GM12864 (cell line): Measurements from ENCODE around the gene KIAA1755.
"Not testable (repeated sequence)": the region's sequence is repeated elsewhere in the genome, so short reads cannot be mapped to it uniquely, and the experiment has no call there.

Experiments
- DNase-seq: peaks from one replicate; pipeline ENCODE4 v3.0.0-alpha.2; 2011; ENCODE audit warnings: low read depth
- H3K4me3 ChIP-seq: 2 replicates; pipeline ENCODE4 v1.5.1; 2011; ENCODE audit warnings: mild to moderate bottlenecking, low read depth, low read length, control low read depth
- CTCF ChIP-seq: IDR thresholded peaks from 2 replicates; pipeline ENCODE4 v1.5.1; 2011; ENCODE audit warnings: low read depth, mild to moderate bottlenecking, moderate library complexity, low read length, control low read depth, inconsistent platforms; ENCODE audit errors: missing control alignments

KIAA1755 gene

GRCh38 chr20:38253571-38253970 is 7.0 kb downstream of the KIAA1755 start:
- no peak for TF ChIP-seq CTCF
- no peak overlapping the region for H3K4me3 ChIP-seq
- DNase-seq, result no peak

GRCh38 chr20:38252292-38253288 is 7.9 kb downstream of the KIAA1755 start:
- H3K4me3 ChIP-seq, result no peak overlapping the region
- TF ChIP-seq CTCF, result no peak
- DNase-seq, result no peak

- DNase-seq, H3K4me3 ChIP-seq: not testable (repeated sequence)
Measured at GRCh38 chr20:38251441-38251840, 9.1 kb downstream of the KIAA1755 start.

GRCh38 chr20:38250609-38251008 is 9.9 kb downstream of the KIAA1755 start:
- no peak for TF ChIP-seq CTCF
- DNase-seq, result no peak
- no peak overlapping the region for H3K4me3 ChIP-seq

- TF ChIP-seq CTCF, result no peak
- no peak for DNase-seq
- H3K4me3 ChIP-seq, result no peak overlapping the region
Measured at GRCh38 chr20:38249536-38250310, 10.8 kb downstream of the KIAA1755 start.

GRCh38 chr20:38248133-38248532 is 12.4 kb downstream of the KIAA1755 start:
- no peak for TF ChIP-seq CTCF
- DNase-seq, result no peak
- no peak overlapping the region for H3K4me3 ChIP-seq

GRCh38 chr20:38247725-38248124 is 12.8 kb downstream of the KIAA1755 start:
- not testable (repeated sequence) for H3K4me3 ChIP-seq, DNase-seq
